Parathyroid adenoma (tissue), 2 donors: ENCODE results near the gene CSPG4.
"Not testable (repeated sequence)": the region's sequence is repeated elsewhere in the genome, so short reads cannot be mapped to it uniquely, and the experiment has no call there.

Source experiments
- H2AFZ ChIP-seq: fragments of 300-600 bp; sonication (generic); one replicate; pipeline ENCODE4 v1.7.0; 2017; ENCODE audit warnings: antibody characterized with exemption, mild to moderate bottlenecking
- H3K27ac ChIP-seq: fragments of 300-600 bp; sonication (generic); one replicate; pipeline ENCODE4 v1.7.0; 2017
- H3K27me3 ChIP-seq: fragments of 300-600 bp; sonication (generic); one replicate; pipeline ENCODE4 v1.7.0; 2017; ENCODE audit warnings: low read length; ENCODE audit not compliant: control insufficient read depth, insufficient read depth
- H3K36me3 ChIP-seq: fragments of 300-600 bp; sonication (generic); one replicate; pipeline ENCODE4 v1.7.0; 2017; ENCODE audit warnings: low read length; ENCODE audit not compliant: control insufficient read depth, insufficient read depth
- H3K4me1 ChIP-seq: fragments of 300-600 bp; sonication (generic); one replicate; pipeline ENCODE4 v1.7.0; 2017; ENCODE audit warnings: control low read depth
- H3K4me2 ChIP-seq: fragments of 300-600 bp; sonication (generic); one replicate; pipeline ENCODE4 v1.7.0; 2017; ENCODE audit warnings: low read length
- H3K4me3 ChIP-seq: fragments of 300-600 bp; sonication (generic); one replicate; pipeline ENCODE4 v1.7.0; 2017; ENCODE audit warnings: low read depth, low read length
- H3K79me2 ChIP-seq: fragments of 300-600 bp; sonication (generic); one replicate; pipeline ENCODE4 v1.7.0; 2017; ENCODE audit warnings: control low read depth
- H3K9ac ChIP-seq: fragments of 300-600 bp; sonication (generic); one replicate; pipeline ENCODE4 v1.7.0; 2017; ENCODE audit warnings: mild to moderate bottlenecking
- H3K9me3 ChIP-seq: fragments of 300-600 bp; sonication (generic); one replicate; pipeline ENCODE4 v1.7.0; 2017; ENCODE audit warnings: low read length; ENCODE audit not compliant: control insufficient read depth
- CTCF ChIP-seq: fragments of 300-600 bp; sonication (generic); IDR thresholded peaks from one replicate; pipeline ENCODE4 v1.7.0; 2017; ENCODE audit warnings: antibody characterized with exemption, mild to moderate bottlenecking
- donor health status: primary hyperparathyroidism.

The CSPG4 gene

GRCh38 chr15:75683646-75684312 is 28.9 kb downstream of the CSPG4 start:
- not testable (repeated sequence) for H3K27me3 ChIP-seq, H3K79me2 ChIP-seq, H3K9ac ChIP-seq, H3K4me2 ChIP-seq, H3K4me1 ChIP-seq, H3K36me3 ChIP-seq, H2AFZ ChIP-seq, H3K27ac ChIP-seq, H3K4me3 ChIP-seq, H3K9me3 ChIP-seq
- TF ChIP-seq CTCF = peak; percentile 61

GRCh38 chr15:75682181-75683135 is 30.2 kb downstream of the CSPG4 start:
- no peak overlapping the region for H3K27ac ChIP-seq
- H3K79me2 ChIP-seq = no peaks in the 10 kb centered on the region
- H3K4me1 ChIP-seq = no peaks in the 10 kb centered on the region
- H3K4me3 ChIP-seq = no peak overlapping the region
- no peaks in the 10 kb centered on the region for H3K27me3 ChIP-seq
- H2AFZ ChIP-seq = no peak overlapping the region
- H3K9me3 ChIP-seq = no peaks in the 10 kb centered on the region
- no peak overlapping the region for H3K9ac ChIP-seq
- TF ChIP-seq CTCF = no peak
- H3K4me2 ChIP-seq = no peak overlapping the region
- no peaks in the 10 kb centered on the region for H3K36me3 ChIP-seq

- no peak for TF ChIP-seq CTCF
- Histone ChIP-seq H3K79me2 (no peaks in the 10 kb centered on the region), H3K4me1 (no peaks in the 10 kb centered on the region), H3K9me3 (no peaks in the 10 kb centered on the region), H3K27me3 (no peaks in the 10 kb centered on the region), H3K4me3 (no peak overlapping the region), H3K36me3 (no peaks in the 10 kb centered on the region), H3K27ac (no peak overlapping the region), H3K9ac (no peak overlapping the region), H2AFZ (no peak overlapping the region), H3K4me2 (no peak overlapping the region)
Measured at GRCh38 chr15:75680007-75680789, 32.5 kb downstream of the CSPG4 start.

- H3K36me3 ChIP-seq, H3K27ac ChIP-seq: not testable (repeated sequence)
Measured at GRCh38 chr15:75678324-75678690, 34.3 kb downstream of the CSPG4 start.

More at GRCh38 chr15:75678324-75678690, 34.3 kb downstream of the CSPG4 start:
- H3K4me3 ChIP-seq, H3K27me3 ChIP-seq, H3K9ac ChIP-seq, H3K9me3 ChIP-seq, H3K79me2 ChIP-seq, H2AFZ ChIP-seq, H3K4me1 ChIP-seq, H3K4me2 ChIP-seq: not testable (repeated sequence)
